Esophagus mucosa (tissue), 1 donor: Measurements from ENCODE around the gene PCK2. TPM values are rescaled to one million over a fixed set of nuclear protein-coding genes. Genes with fewer than 3 reads are reported as not detected.
A peak's percentile ranks its signal among the peaks of the same experiment; 100 is the strongest.

Experiments
- ATAC-seq: fragments of 200-7000 bp; cut with Tn5 transposase; one replicate; pipeline ENCODE4 v1.9.1; 2020
- total RNA-seq: library from RNA; stranded (reverse); gene quantifications from one replicate; pipeline ENCODE4 v1.2.4, GENCODE V29; 2023
- donor health status: DM: yes; HTN: yes; CAD: no.

PCK2 gene
- total RNA-seq, 1 donor from 2014 or later = 44.4 TPM

- no peak for ATAC-seq
Measured at GRCh38 chr14:24077086-24077485, 17.0 kb upstream of the PCK2 start.

GRCh38 chr14:24078146-24078545 lies 16.0 kb upstream of the PCK2 start:
- no peak for ATAC-seq

GRCh38 chr14:24079491-24080141 lies 14.5 kb upstream of the PCK2 start:
- ATAC-seq = no peak

- no peak for ATAC-seq
Measured at GRCh38 chr14:24080142-24080530, 14.0 kb upstream of the PCK2 start.

GRCh38 chr14:24080888-24081738 lies 13.0 kb upstream of the PCK2 start:
- ATAC-seq = peak; percentile 81

- ATAC-seq = no peak
Measured at GRCh38 chr14:24081739-24082211, 12.3 kb upstream of the PCK2 start.

GRCh38 chr14:24082411-24083080 lies 11.6 kb upstream of the PCK2 start:
- ATAC-seq = no peak

GRCh38 chr14:24083462-24083861 lies 10.6 kb upstream of the PCK2 start:
- ATAC-seq = no peak

GRCh38 chr14:24084440-24084839 lies 9.7 kb upstream of the PCK2 start:
- no peak for ATAC-seq

GRCh38 chr14:24085215-24085614 lies 8.9 kb upstream of the PCK2 start:
- ATAC-seq = no peak

GRCh38 chr14:24086193-24086955 lies 7.7 kb upstream of the PCK2 start:
- ATAC-seq = no peak

GRCh38 chr14:24087004-24087403 lies 7.1 kb upstream of the PCK2 start:
- no peak for ATAC-seq

GRCh38 chr14:24088095-24088494 lies 6.0 kb upstream of the PCK2 start:
- no peak for ATAC-seq

- ATAC-seq = no peak
Measured at GRCh38 chr14:24089890-24090289, 4.2 kb upstream of the PCK2 start.

- ATAC-seq = no peak
Measured at GRCh38 chr14:24092110-24092504, 2.0 kb upstream of the PCK2 start.

GRCh38 chr14:24092505-24093206 lies 1.5 kb upstream of the PCK2 start:
- no peak for ATAC-seq

- ATAC-seq = peak; percentile 4
Measured at GRCh38 chr14:24093207-24093900, 757 bp upstream of the PCK2 start.

GRCh38 chr14:24094841-24095270 lies 745 bp downstream of the PCK2 start:
- no peak for ATAC-seq

GRCh38 chr14:24095271-24096068 lies 1.4 kb downstream of the PCK2 start:
- no peak for ATAC-seq

- no peak for ATAC-seq
Measured at GRCh38 chr14:24096545-24097181, 2.6 kb downstream of the PCK2 start.
